ENCODE results near the gene LRRC58. TPM values are rescaled to one million over a fixed set of nuclear protein-coding genes. Genes with fewer than 3 reads are reported as not detected.

LRRC58 gene
- total RNA-seq = 26.1 to 28.0 TPM (median 27.8 TPM) in 3 replicates
- long read RNA-seq, full-length matches to known transcripts = 14 of 21 reads
- long read RNA-seq, partial matches to known transcripts = 6 of 21 reads
- long read RNA-seq, other reads (novel, unspliced or antisense) = 1 of 21 reads

GRCh38 chr3:120348991-120349854, at the start of gene LRRC58:
LRRC58 (minus strand) TSS chr3:120349354; CDS start chr3:120349243, 111 bp downstream.
- TF ChIP-seq CTCF (IDR thresholded peaks at IDR 0.05) = peak; percentile 72
- H3K4me3 Mint-ChIP-seq (ENCODE audit: unreplicated experiment) = peak within 1 kb of the TSS; percentile 93
- no peaks in the 10 kb centered on the region for H3K27me3 Mint-ChIP-seq (ENCODE audit: low read depth)
- peak within 1 kb of the TSS; percentile 99 for H3K27ac Mint-ChIP-seq (ENCODE audit: unreplicated experiment)
- no peaks in the 10 kb centered on the region for H3K9me3 Mint-ChIP-seq (ENCODE audit: low read depth)
- peaks cover 49% of the 10 kb centered on the region for H3K4me1 Mint-ChIP-seq (ENCODE audit: low read depth)
- DNase-seq (ENCODE audit: low spot score) = peak; percentile 95
- H3K36me3 Mint-ChIP-seq (ENCODE audit: low read depth) = no peaks in the 10 kb centered on the region

GRCh38 chr3:120396469-120396868, 47.3 kb upstream of the LRRC58 start:
- TF ChIP-seq CTCF (IDR thresholded peaks at IDR 0.05) = no peak
- H3K27ac Mint-ChIP-seq (ENCODE audit: unreplicated experiment) = no peak overlapping the region

DNA sequence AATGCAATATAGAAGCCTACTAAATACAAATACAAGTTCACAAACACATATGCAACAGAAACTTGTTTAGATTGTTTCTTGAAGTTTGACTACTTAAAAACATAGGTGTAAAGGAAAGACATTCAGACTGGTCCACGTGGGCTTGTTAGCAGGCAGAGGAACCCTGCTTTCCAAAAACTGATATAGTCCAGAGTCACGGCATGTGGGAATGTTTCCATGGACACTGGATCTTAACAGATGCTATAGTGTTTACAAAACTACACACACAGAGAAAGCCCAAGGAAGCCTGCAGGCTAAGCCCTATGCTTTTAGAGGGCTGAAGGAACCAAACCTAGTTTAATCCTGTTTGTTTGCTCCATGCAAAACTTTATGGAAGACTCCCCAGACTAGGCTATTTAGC, 45.2 kb upstream of the LRRC58 start:
- Mint-ChIP-seq H3K4me1 (ENCODE audit: low read depth) (no peaks in the 10 kb centered on the region), H3K4me3 (ENCODE audit: unreplicated experiment) (no peak overlapping the region), H3K27ac (ENCODE audit: unreplicated experiment) (no peak overlapping the region), H3K36me3 (ENCODE audit: low read depth) (peaks cover 46% of the 10 kb centered on the region), H3K27me3 (ENCODE audit: low read depth) (no peaks in the 10 kb centered on the region), H3K9me3 (ENCODE audit: low read depth) (no peaks in the 10 kb centered on the region)
- TF ChIP-seq CTCF (IDR thresholded peaks at IDR 0.05) = no peak
- no peak for DNase-seq (ENCODE audit: low spot score)

More at GRCh38 chr3:120396469-120396868, 47.3 kb upstream of the LRRC58 start:
- H3K4me1 Mint-ChIP-seq (ENCODE audit: low read depth) = no peaks in the 10 kb centered on the region
- H3K36me3 Mint-ChIP-seq (ENCODE audit: low read depth) = peaks cover 65% of the 10 kb centered on the region
- no peaks in the 10 kb centered on the region for H3K27me3 Mint-ChIP-seq (ENCODE audit: low read depth)
- DNase-seq (ENCODE audit: low spot score) = no peak
- no peaks in the 10 kb centered on the region for H3K9me3 Mint-ChIP-seq (ENCODE audit: low read depth)
- H3K4me3 Mint-ChIP-seq (ENCODE audit: unreplicated experiment) = no peak overlapping the region

DNA sequence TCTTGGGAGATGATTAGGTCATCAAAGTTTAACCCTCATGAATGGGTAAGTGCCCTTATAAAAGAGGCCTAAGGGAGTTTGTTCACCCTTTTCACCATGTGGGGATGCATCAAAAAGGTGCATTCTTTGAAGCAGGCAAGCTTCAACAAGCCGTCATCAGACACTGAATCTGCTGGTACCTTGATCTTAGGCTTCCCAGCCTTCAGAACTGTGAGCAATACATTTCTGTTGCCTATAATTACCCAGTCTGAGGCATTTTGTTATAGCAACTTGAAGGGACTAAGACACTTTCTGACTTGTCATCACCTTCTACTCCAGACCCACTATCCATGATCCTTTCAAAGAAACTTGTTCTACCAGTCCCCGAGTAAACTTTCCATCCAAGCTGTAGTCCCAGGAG, 44.6 kb upstream of the LRRC58 start:
- no peak overlapping the region for H3K4me3 Mint-ChIP-seq (ENCODE audit: unreplicated experiment)
- H3K36me3 Mint-ChIP-seq (ENCODE audit: low read depth) = peaks cover 42% of the 10 kb centered on the region
- no peaks in the 10 kb centered on the region for H3K9me3 Mint-ChIP-seq (ENCODE audit: low read depth)
- DNase-seq (ENCODE audit: low spot score) = no peak
- H3K27ac Mint-ChIP-seq (ENCODE audit: unreplicated experiment) = no peak overlapping the region
- no peak for TF ChIP-seq CTCF (IDR thresholded peaks at IDR 0.05)
- H3K27me3 Mint-ChIP-seq (ENCODE audit: low read depth) = no peaks in the 10 kb centered on the region
- no peaks in the 10 kb centered on the region for H3K4me1 Mint-ChIP-seq (ENCODE audit: low read depth)

- H3K4me3 Mint-ChIP-seq (ENCODE audit: unreplicated experiment) = no peak overlapping the region
- H3K4me1 Mint-ChIP-seq (ENCODE audit: low read depth) = no peaks in the 10 kb centered on the region
- no peaks in the 10 kb centered on the region for H3K9me3 Mint-ChIP-seq (ENCODE audit: low read depth)
- H3K27me3 Mint-ChIP-seq (ENCODE audit: low read depth) = no peaks in the 10 kb centered on the region
- DNase-seq (ENCODE audit: low spot score) = no peak
- peaks cover 37% of the 10 kb centered on the region for H3K36me3 Mint-ChIP-seq (ENCODE audit: low read depth)
- H3K27ac Mint-ChIP-seq (ENCODE audit: unreplicated experiment) = no peak overlapping the region
- TF ChIP-seq CTCF (IDR thresholded peaks at IDR 0.05) = no peak
Measured at GRCh38 chr3:120393243-120393642, 44.1 kb upstream of the LRRC58 start.

Data from chondrocyte (in vitro differentiated cells).